ENCODE data around the gene OR12D2.
"Not testable (repeated sequence)": the region's sequence is repeated elsewhere in the genome, so short reads cannot be mapped to it uniquely, and the experiment has no call there.

The OR12D2 gene, protein sequence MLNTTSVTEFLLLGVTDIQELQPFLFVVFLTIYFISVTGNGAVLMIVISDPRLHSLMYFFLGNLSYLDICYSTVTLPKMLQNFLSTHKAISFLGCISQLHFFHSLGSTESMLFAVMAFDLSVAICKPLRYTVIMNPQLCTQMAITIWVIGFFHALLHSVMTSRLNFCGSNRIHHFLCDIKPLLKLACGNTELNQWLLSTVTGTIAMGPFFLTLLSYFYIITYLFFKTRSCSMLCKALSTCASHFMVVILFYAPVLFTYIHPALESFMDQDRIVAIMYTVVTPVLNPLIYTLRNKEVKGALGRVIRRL

DNA sequence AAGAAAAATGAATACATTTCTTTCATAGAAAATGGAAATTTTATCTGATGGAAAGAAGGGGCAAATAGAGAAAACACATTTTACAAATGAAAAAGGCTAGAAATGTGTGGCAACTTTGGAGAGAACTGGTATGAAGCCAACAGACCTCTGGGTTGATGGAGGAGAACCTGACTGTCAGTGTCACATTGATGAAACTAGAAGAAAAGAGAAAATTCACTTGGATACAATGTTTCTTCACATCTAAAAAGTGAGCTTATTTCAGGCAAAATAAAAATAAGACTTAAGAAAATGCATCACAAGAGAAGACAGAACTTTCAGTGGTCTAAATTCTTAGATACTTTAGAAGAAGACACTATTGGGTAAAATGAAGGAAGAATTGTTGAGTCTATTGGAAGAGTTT, at the start of gene OR12D2:
Gene OR12D2 (plus strand): TSS at position 301 of the 400 bp plus-strand sequence. CDS start 1,069 bp downstream, outside the sequence.
- DNase-seq (ENCODE audit: low spot score): no peak
- no peak for FAIRE-seq

DNA sequence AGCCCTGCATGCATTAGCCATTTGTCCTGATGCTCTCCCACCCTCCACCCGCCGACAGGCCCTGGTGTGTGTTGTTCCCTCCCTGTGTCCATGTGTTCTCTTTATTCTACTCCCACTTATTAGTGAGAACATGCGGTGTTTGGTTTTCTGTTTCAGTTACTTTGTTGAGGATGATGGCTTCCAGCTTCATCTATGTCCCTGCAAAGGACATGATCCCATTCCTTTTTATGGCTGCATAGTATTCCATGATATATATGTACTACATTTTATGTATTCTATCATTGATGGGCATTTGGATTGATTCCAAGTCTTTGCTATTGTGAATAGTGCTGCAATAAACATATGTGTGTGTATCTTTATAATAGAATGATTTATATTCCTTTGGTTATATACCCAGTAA, 46.1 kb upstream of the OR12D2 start:
- FAIRE-seq; DNase-seq (ENCODE audit: low spot score): not testable (repeated sequence)

DNA sequence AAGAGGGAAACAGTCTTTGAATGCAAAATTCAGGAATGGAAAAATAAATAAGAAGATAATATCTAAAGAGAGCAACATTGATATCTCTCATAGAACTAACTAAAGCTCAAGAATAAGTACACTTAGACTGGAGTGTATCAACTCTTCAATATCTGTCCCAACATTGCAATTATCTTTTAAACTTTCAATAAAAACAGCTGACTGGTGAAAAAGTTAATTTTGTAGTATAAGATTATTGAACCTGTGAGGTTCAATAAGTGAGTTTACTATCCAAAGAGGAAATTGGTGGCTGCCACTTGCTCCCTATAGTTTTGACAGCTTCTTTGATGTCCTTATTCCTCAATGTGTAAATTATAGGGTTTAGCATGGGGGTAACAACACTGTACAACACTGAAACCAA, 40.5 kb upstream of the OR12D2 start:
- DNase-seq (ENCODE audit: low spot score) (no peak), FAIRE-seq (no peak)

DNA sequence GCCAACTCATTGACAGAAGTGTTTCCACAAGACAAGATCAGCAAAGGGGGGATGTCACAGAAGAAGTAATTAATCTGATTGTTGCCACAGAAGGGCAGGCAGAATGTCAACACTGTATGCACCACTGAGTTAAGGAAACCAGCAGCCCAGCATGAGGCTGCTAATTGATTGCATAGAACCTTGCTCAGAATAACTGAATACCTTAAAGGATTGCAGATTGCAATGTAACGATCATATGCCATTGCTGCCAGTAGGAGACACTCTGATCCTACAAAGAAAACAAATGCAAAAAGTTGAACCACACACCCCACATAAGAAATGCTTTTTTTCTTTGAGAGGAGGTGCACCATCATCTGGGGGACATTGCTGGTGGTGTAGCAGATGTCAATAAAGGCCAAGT, 39.8 kb upstream of the OR12D2 start:
- FAIRE-seq (no peak), DNase-seq (ENCODE audit: low spot score) (no peak)

DNA sequence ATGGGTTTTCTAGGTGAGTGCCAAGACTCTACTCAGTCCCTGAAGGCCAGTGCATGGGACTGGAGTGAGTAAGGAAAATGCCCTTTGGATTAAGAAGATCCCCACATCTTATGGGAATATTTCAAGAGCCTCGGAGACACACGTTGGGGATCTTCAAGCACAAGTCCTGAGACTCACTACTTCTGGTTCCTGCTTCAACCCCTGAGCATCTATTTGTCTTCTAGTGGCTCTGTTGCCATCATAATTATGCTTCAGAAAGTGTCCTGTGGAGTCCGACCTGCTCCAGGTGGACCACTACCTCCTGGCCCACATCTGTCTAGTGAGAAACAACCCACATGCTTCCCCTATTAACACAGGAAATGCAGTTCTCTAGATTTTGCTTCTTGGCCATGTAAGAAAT, 26.7 kb upstream of the OR12D2 start, which contains the start of gene OR5V1:
Gene OR5V1 (minus strand): TSS at position 101 of the 400 bp plus-strand sequence. CDS start 12,670 bp downstream, outside the sequence.
- no peak for DNase-seq (ENCODE audit: low spot score)
- FAIRE-seq: no peak

DNA sequence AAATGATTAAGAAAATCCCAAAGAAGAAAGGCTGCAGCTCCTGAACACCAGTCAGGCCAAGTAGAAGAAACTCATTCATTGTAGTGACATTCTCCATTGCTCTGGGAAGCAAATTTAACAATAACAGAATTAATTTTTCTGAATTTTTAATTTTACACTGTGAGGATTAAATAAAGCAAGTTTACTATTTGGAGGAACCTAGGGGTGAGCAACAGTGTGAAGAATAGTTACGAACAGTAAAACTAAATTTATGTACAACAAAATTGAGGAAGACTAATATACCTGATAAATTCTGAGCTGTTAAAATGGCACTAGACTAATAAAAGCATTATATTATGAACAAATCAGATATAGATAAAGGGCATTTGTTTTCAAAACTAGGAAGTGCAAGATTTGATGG, 20.2 kb upstream of the OR12D2 start, which contains the start of gene OR12D3:
Gene OR12D3 (minus strand): TSS at position 101 of the 400 bp plus-strand sequence. CDS start 4 bp downstream, at position 97.
- DNase-seq (ENCODE audit: low spot score) (no peak), FAIRE-seq (no peak)

DNA sequence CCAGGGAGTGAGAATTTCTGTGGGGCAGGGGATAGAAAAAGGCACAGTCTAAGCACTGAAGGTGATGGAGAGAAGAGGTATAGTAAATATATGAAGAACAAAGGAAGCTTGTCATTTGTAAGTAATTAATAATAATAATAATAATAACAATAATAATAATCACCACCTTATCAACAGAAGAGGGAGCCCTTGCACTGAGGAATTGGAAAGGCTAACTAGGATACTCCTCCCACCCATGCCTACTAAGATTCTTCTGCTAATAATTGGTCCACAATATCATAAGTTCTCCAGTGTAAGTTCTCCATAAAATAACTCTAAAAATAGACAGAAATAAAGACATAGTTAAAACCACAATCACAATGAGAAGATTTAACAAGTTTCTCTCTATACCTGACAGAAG, 19.4 kb upstream of the OR12D2 start:
- FAIRE-seq: no peak

DNA sequence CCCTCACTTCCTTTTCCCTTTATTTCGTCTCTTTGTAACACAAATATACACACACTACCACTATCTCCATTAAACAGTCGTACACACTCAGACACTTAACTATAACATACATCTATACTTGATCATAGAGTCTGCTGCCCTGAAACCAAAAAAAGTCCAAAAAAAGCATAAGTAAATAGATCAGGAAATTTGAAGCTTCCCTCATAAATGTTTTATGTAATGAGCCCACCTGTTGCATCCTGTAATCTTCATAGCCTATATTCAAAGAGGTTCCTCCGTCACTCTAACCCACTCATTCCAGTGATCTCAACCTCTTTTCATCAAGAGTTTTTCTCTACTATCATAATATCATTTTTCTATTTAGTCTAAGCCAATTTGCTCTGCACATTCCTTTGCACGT, 6.9 kb upstream of the OR12D2 start:
- FAIRE-seq (no peak), DNase-seq (ENCODE audit: low spot score) (no peak)

More for the DNA sequence above, 19.4 kb upstream of the OR12D2 start:
- DNase-seq (ENCODE audit: low spot score): no peak

DNA sequence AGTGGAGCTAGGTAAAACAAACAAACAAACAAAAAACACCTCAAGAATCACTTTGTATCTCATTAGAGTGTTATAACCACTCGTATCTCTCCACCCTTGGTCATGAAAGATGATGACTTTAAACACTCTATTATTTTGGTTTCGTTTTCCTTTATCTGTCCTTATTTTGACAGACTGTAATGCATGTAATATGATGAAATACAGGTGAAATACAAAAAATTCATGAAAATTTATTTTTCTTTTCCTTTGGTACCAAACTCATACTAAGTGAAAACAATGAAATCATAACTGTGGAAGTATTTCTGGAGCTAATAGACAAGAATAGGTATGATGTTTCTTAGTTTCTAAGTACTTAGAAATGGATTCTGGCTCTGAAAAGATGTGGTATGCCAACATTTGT, 4.1 kb downstream of the OR12D2 start:
- DNase-seq (ENCODE audit: low spot score) (no peak), FAIRE-seq (no peak)

DNA sequence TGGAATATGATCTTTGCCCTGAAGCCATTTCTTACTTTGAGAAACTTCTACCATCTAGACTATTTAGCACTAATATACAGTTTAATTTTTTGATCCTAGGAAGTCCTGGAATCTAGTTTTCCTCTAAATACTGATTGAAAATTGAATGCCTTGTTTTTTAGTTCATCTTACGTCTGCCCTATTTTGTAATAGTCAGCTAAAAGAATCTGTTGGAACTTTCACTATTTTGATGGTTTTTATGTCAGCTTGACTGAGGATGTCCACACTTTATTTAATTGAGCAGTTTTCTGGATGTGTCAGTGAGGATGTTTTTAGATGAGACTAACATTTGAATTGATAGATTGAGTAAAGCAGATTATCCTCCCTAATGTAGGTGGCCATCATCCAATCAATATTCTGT, 8.4 kb downstream of the OR12D2 start:
- FAIRE-seq (no peak), DNase-seq (ENCODE audit: low spot score) (no peak)

DNA sequence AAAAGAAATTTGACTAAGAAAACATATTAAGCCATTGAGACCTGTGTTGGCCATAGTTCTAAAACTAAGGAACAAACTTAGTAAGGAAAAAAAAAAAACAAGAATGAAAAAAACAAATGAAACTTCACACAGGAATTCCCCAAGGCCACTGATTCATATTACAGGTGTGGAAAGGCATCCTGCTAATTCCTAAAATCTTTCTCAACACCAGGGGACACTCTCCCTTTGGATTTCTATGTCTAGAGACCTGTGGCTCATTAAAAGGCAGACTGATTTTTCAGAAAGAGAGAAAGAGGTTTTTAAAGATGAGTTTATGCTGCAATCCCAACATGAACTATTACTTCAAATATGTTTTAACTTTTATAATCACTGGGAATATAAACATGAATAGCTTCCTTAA, 19.2 kb downstream of the OR12D2 start, which contains the start of gene OR12D1:
Gene OR12D1 (plus strand): TSS at position 341 of the 400 bp plus-strand sequence.
- FAIRE-seq: no peak
- DNase-seq (ENCODE audit: low spot score): no peak

DNA sequence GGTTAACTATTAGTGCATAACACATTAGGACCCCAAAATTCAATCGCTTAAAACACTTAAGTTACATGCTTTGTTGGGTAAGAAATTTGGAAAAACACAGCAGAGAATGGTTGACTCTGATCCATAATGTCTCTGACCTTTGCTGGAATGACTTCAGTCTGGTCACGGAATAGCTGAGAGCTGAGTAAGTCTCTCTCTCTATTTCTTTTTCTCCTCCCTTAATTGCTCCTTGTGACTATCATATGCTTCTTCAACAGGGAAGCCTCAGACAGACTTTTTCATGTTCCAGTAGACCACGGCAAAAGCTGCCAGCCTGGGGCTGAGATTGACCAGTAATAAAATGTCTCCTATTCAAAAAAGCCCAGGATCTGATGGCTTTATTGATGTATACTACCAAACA, 24.1 kb downstream of the OR12D2 start:
- FAIRE-seq (no peak), DNase-seq (ENCODE audit: low spot score) (no peak)

DNA sequence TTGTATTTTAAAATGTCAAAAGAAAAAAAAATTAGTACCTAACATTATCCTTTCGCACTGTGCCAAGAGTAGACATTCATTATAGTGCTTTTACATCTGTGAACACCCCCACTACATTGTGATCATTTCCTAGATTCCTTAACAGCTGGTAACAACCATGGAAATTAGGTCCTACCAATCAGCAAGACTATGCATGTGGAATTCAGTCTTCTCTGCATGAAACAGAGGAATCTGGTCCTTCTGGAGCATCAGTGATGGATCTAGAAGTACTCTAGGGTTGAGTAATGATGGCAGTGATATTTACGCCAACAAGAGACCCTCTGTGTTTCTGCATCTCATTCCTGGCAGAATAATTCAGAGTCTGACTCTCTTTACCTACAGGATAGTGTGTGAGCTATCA, 28.7 kb downstream of the OR12D2 start:
- DNase-seq (ENCODE audit: low spot score) (no peak), FAIRE-seq (no peak)

DNA sequence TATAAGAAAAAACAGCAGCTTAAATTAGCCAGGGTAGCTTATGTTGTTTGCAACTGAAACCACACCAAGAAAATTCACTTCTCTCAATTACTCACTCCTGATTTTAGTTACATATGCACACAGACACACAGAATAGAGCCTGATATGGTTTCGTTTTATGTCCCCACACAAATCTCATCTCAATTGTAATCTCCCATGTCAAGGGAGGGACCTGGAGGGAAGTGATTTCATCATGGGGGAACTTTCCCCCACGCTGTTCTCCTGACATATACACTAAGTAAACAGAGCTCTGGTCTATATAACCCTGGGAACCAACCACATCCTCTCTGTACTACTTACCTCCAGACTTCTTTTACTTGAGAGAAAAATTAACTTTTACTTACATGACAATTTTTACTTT, 29.1 kb downstream of the OR12D2 start:
- DNase-seq (ENCODE audit: low spot score) (no peak), FAIRE-seq (no peak)

DNA sequence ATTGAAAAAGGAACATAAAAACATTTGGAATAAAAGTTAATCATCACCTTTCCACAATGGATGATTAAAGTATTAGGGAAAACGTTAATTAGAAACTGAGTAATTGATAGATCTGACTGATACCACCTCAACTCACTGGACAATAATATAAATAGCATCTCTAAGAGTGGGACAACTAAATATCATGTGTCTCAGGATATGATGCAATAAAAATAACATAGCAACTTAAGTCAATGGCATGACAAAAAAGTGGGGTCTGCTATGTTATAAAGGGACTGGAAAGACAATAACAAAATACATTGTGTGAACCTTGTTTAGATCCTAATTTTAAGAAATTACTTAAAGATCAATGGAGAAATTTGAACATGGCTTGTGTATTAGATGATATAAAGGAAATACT, 29.6 kb downstream of the OR12D2 start:
- DNase-seq (ENCODE audit: low spot score): no peak

DNA sequence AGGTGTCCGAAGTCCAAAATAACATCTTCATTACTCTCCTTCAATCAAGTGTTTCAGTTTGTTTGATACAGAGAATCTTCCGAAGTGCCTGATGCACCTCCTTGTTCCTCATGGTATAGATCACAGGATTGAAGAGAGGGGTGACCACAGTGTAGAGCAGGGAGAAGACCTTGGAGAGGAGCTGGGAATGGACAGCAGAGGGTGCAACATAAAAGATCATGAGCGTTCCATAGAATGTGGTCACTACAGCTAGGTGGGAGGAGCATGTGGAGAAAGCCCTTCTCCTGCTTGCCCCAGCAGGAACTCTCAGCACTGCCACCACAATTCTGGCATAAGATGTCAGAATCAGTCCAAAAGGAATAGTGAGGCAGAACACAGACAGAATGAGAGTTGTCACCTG, 31.2 kb downstream of the OR12D2 start:
- no peak for FAIRE-seq
- no peak for DNase-seq (ENCODE audit: low spot score)

More for the DNA sequence above, 29.6 kb downstream of the OR12D2 start:
- FAIRE-seq: no peak

DNA sequence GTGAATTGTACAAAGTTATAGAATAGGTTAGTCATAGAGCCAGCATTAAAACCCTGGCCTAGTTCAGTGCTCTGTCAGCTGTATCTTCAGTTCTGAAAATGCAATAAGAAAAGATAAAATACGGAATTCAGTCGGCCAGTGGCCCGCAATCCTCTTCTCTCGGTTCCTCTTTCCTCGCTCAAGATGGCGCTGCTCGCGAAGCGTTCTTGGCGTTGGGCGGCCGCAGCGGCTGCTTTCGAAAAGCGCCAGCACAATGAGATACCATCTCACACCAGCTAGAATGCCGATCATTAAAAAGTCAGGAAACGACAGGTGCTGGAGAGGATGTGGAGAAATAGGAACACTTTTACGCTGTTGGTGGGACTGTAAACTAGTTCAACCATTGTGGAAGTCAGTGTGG, 41.3 kb downstream of the OR12D2 start:
- DNase-seq (ENCODE audit: low spot score); FAIRE-seq: not testable (repeated sequence)

DNA sequence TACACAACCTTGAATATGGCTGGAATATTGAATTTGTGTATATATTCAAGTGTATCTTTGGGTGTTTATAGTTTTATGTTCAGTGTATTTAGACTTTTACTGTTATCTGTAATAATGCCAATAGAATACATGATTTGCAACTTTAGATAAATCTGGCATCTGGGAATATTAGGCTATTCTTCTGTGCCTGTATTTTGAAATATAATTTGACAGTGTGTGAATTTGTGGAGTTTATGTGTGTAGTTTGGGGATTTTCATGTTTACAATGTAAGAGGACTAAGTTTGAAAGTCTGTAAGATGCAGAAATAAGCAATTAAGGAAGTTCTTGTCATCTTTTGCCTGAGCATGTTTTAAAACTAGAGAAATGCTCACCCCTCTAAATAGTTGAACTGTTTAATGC, 43.6 kb downstream of the OR12D2 start, which contains the start of gene OR10C1:
Gene OR10C1 (plus strand): TSS at position 301 of the 400 bp plus-strand sequence. CDS start 710 bp downstream, outside the sequence.
- no peak for DNase-seq (ENCODE audit: low spot score)
- no peak for FAIRE-seq

DNA sequence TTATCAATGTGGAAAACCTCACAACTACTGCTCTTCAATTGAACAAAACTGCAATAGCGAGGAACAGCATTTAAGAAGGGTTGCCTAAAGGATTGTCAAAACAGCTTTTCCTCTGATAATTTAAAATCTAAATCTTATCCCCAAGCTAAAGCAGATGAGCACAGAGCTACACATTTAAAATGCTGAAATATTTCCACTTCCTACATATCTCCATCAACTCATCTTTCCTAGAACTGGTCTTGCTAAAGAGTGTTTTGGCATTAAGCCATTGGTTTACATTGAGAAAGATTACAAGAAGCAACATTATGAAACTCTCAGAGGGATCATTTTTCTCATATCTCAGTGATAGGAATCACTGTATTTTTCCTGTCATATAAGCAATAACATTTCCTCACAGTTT, 47.3 kb downstream of the OR12D2 start:
- FAIRE-seq: no peak
- DNase-seq (ENCODE audit: low spot score): no peak

DNA sequence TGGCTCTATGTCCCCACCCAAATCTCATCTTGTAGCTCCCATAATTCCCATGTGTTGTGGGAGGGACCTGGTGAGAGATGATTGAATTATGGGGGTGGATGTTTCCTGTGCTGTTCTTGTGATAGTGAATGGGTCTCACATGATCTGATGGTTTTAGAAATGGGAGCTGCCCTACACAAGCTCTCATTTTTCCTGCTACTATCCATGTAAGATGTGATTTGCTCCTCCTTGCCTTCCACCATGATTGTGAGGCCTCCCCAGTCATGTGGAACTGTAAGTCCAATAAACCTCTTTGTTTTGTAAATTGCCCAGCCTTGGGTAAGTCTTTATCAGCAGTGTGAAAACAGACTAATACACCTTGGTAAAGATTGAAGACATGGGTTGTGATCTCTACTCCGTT, 48.6 kb downstream of the OR12D2 start:
- DNase-seq (ENCODE audit: low spot score); FAIRE-seq: not testable (repeated sequence)
